HCT116 (cell line): ENCODE data around the gene CCL13. TPM values are rescaled to one million over a fixed set of nuclear protein-coding genes. Genes with fewer than 3 reads are reported as not detected.

ENCODE experiments used
- ATAC-seq: fragments of 200-7000 bp; cut with Tn5 transposase; 2 replicates; pipeline ENCODE4 v1.9.1; 2020; ENCODE audit warnings: mild to moderate bottlenecking, moderate library complexity
- BruUV-seq: library from RNA; stranded (reverse); fragments of 400-500 nt; replicated peaks from 2 replicates; lab custom pipeline; 2021; lab: Mats Ljungman, UMichigan
- CTCF ChIA-PET: fragments of 300-600 bp; sonication (Branson Sonifier 250); formaldehyde crosslinking; loops from one replicate; lab custom pipeline; 2021; ENCODE audit warnings: antibody characterized with exemption; lab: Charles Lee
- POLR2A ChIA-PET: fragments of 300-600, 350-600 bp; sonication (Branson Sonifier 250); formaldehyde crosslinking; loops from one replicate; lab custom pipeline; 2021; ENCODE audit warnings: antibody characterized with exemption; lab: Charles Lee
- RAD21 ChIA-PET, 2 experiments: fragments of 300-600 bp; sonication (Branson Sonifier 250); formaldehyde crosslinking; loops; one replicate each; lab custom pipeline; 2023; ENCODE audit warnings: low total read pairs in 2 of 2; ENCODE audit not compliant: uncharacterized antibody in 2 of 2, unreplicated experiment in 2 of 2, low non-redundant PET in 1 of 2; lab: Charles Lee
- DNase-seq: peaks from one replicate; pipeline ENCODE4 v3.0.0-alpha.2; 2010; ENCODE audit warnings: low read depth, low spot score
- H2AFZ ChIP-seq: fragments of 200-600 bp; shearing (Covaris generic), sonication (generic); 2 replicates; pipeline ENCODE4 v1.6.1; 2017; ENCODE audit warnings: low read depth, mixed run types, mixed read lengths, antibody characterized with exemption, low read length; ENCODE audit not compliant: poor library complexity, severe bottlenecking
- H3K27ac ChIP-seq: 2 replicates; pipeline ENCODE4 v1.5.1; 2012; ENCODE audit warnings: low read depth, low read length
- H3K27me3 ChIP-seq: fragments of 200-600 bp; sonication (generic); 2 replicates; pipeline ENCODE4 v1.6.1; 2016; ENCODE audit warnings: mixed run types, low read length, mixed read lengths; ENCODE audit not compliant: insufficient read depth
- H3K36me3 ChIP-seq, 2 experiments: fragments of 200-500 bp in 1 of 2; fragments of 200-600 bp in 1 of 2; sonication (Bioruptor generic) in 1 of 2; sonication (generic) in 1 of 2; 2 replicates each; pipeline versions ENCODE4 v1.5.1 to v1.6.1; 2014 to 2016; ENCODE audit warnings: low read length in 2 of 2, inconsistent platforms in 1 of 2, mixed read lengths in 1 of 2, mixed run types in 1 of 2; ENCODE audit not compliant: insufficient read depth in 2 of 2, control insufficient read depth in 1 of 2
- H3K4me1 ChIP-seq, 2 experiments: fragments of 200-600 bp in 1 of 2; sonication (generic) in 1 of 2; 2 replicates each; pipeline versions ENCODE4 v1.5.1 to v1.6.1; 2012 to 2017; ENCODE audit warnings: low read length in 2 of 2, inconsistent platforms in 1 of 2, mild to moderate bottlenecking in 1 of 2, mixed read lengths in 1 of 2, mixed run types in 1 of 2, moderate library complexity in 1 of 2; ENCODE audit not compliant: insufficient read depth in 2 of 2, control insufficient read depth in 1 of 2
- H3K4me2 ChIP-seq: fragments of 200-600 bp; sonication (generic); 2 replicates; pipeline ENCODE4 v1.6.1; 2017; ENCODE audit warnings: mixed run types, low read length, mixed read lengths
- H3K4me3 ChIP-seq, 2 experiments: fragments of 200-600 bp in 1 of 2; sonication (generic) in 1 of 2; replicated peaks in 1 of 2; 2 replicates each; pipeline ENCODE4 v1.5.1; 2011 to 2016; ENCODE audit warnings: low read length in 2 of 2, control low read depth in 1 of 2, low read depth in 1 of 2, mild to moderate bottlenecking in 1 of 2, mixed read lengths in 1 of 2, mixed run types in 1 of 2
- H3K79me2 ChIP-seq: fragments of 200-600 bp; sonication (generic); 2 replicates; pipeline ENCODE4 v1.6.1; 2017; ENCODE audit warnings: mild to moderate bottlenecking, mixed run types, low read length, moderate library complexity, mixed read lengths; ENCODE audit not compliant: insufficient read depth
- H3K9ac ChIP-seq: fragments of 200-600 bp; sonication (generic); 2 replicates; pipeline ENCODE4 v1.6.1; 2016; ENCODE audit warnings: low read length, mixed read lengths
- H3K9me2 ChIP-seq: fragments of 200-600 bp; sonication (generic), shearing (Covaris generic); 2 replicates; pipeline ENCODE4 v1.6.1; 2017; ENCODE audit warnings: mixed run types, mild to moderate bottlenecking, moderate library complexity; ENCODE audit not compliant: insufficient read depth
- H3K9me3 ChIP-seq, 2 experiments: fragments of 200-500 bp in 1 of 2; fragments of 200-600 bp in 1 of 2; sonication (Bioruptor generic) in 1 of 2; sonication (generic) in 1 of 2; 2 replicates each; pipeline ENCODE4 v1.6.1; 2014 to 2017; ENCODE audit warnings: low read length in 2 of 2, mixed read lengths in 2 of 2, inconsistent platforms in 1 of 2, low read depth in 1 of 2, mild to moderate bottlenecking in 1 of 2, mixed run types in 1 of 2, moderate library complexity in 1 of 2; ENCODE audit not compliant: control insufficient read depth in 1 of 2, insufficient read depth in 1 of 2
- H4K20me1 ChIP-seq: fragments of 200-600 bp; sonication (generic), shearing (Covaris generic); 2 replicates; pipeline ENCODE4 v1.6.1; 2017; ENCODE audit warnings: mixed run types, mild to moderate bottlenecking, moderate library complexity; ENCODE audit not compliant: insufficient read depth
- CEBPB ChIP-seq: IDR thresholded peaks from 2 replicates; pipeline ENCODE4 v1.6.1; 2012; ENCODE audit warnings: low read depth
- EGR1 ChIP-seq: IDR thresholded peaks from 2 replicates; pipeline ENCODE4 v1.6.1; 2012; ENCODE audit warnings: low read depth
- EZH2 ChIP-seq: fragments of 200-600 bp; sonication (generic); IDR thresholded peaks from 2 replicates; pipeline ENCODE4 v1.6.1; 2017; ENCODE audit warnings: antibody characterized with exemption, mixed run types
- EZH2phosphoT487 ChIP-seq: fragments of 200-600 bp; IDR thresholded peaks from 2 replicates; pipeline ENCODE4 v1.6.1; 2018; ENCODE audit warnings: antibody characterized with exemption, borderline replicate concordance
- FOSL1 ChIP-seq: IDR thresholded peaks from 2 replicates; pipeline ENCODE4 v1.6.1; 2012; ENCODE audit warnings: low read depth
- JUND ChIP-seq: IDR thresholded peaks from 2 replicates; pipeline ENCODE4 v1.6.1; 2012
- RAD21 ChIP-seq: IDR thresholded peaks from 2 replicates; pipeline ENCODE4 v1.6.1; 2012; ENCODE audit warnings: low read depth, mild to moderate bottlenecking
- SIN3A ChIP-seq: IDR thresholded peaks from 2 replicates; pipeline ENCODE4 v1.6.1; 2012; ENCODE audit warnings: low read depth
- SP1 ChIP-seq: IDR thresholded peaks from 2 replicates; pipeline ENCODE4 v1.6.1; 2012; ENCODE audit warnings: low read depth
- YY1 ChIP-seq: IDR thresholded peaks from 2 replicates; pipeline ENCODE4 v1.6.1; 2011; ENCODE audit warnings: low read length, low read depth, moderate library complexity, mild to moderate bottlenecking; ENCODE audit not compliant: insufficient replicate concordance; ENCODE audit errors: extremely low read depth
- ZFX ChIP-seq: fragments of 450-650 bp; IDR thresholded peaks from 2 replicates; pipeline ENCODE4 v1.6.1; 2017
- intact Hi-C: fragments of 100-400 bp; cut with micrococcal nuclease; formaldehyde crosslinking; loops from 2 replicates; pipeline ENCODE4 v1.10.0; 2022
- total RNA-seq: library from RNA; stranded (reverse); gene quantifications from one replicate; pipeline ENCODE4 v1.2.1, GENCODE V29; 2021; ENCODE audit not compliant: unreplicated experiment
- TF ChIP-seq, protein P1 (sequence below): IDR thresholded peaks from 2 replicates; pipeline ENCODE4 v1.6.1; 2012; ENCODE audit warnings: low read depth
- TF ChIP-seq, protein P2 (sequence below), 3 experiments: fragments of 200-600 bp in 1 of 3; sonication (generic) in 1 of 3; IDR thresholded peaks in 2 of 3; conservative IDR thresholded peaks in 1 of 3; 2 replicates each; pipeline ENCODE4 v1.5.1; 2012 to 2017; ENCODE audit warnings: low read depth in 2 of 3, low read length in 2 of 3, antibody characterized with exemption in 1 of 3, borderline replicate concordance in 1 of 3, control low read depth in 1 of 3, mild to moderate bottlenecking in 1 of 3, mixed read lengths in 1 of 3, mixed run types in 1 of 3, moderate library complexity in 1 of 3; ENCODE audit not compliant: insufficient read depth in 1 of 3
- TF ChIP-seq, protein P3 (sequence below): IDR thresholded peaks from 2 replicates; pipeline ENCODE4 v1.6.1; 2011; ENCODE audit warnings: mild to moderate bottlenecking, low read length, moderate library complexity; ENCODE audit not compliant: insufficient replicate concordance; ENCODE audit errors: extremely low read depth

CCL13 gene
- total RNA-seq, 1 experiment from 2014 or later = not detected

DNA sequence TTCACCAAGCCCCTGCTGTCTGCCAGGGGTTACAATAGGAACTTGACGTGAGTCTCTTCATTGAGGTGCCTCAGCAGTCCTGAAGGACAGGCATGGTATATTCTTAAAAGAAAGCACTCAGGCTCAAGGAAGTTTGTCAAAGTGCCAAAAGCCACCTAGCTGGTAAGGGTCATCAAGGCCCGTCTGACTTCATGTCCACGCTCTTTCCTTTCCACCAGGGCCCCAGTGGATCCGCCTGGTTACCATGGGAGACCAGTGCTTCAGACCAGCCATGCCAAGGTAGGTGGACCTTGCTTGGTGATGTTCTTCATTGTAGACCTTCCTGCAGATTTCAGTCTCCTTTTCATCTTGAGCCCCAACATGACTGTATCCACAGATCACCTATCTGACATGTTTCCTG is 34.4 kb downstream of the CCL13 start:
- ATAC-seq (no peak), DNase-seq (no peak)
- Histone ChIP-seq H3K4me3 (no peak overlapping the region), H3K36me3 (no peaks in the 10 kb centered on the region), H3K27me3 (peaks cover 50% of the 10 kb centered on the region), H3K27ac (no peak overlapping the region), H4K20me1 (no peaks in the 10 kb centered on the region), H3K9ac (no peak overlapping the region), H3K4me2 (no peak overlapping the region), H3K4me1 (no peaks in the 10 kb centered on the region), H3K9me2 (no peaks in the 10 kb centered on the region), H3K9me3 (no peaks in the 10 kb centered on the region), H3K79me2 (no peaks in the 10 kb centered on the region), H2AFZ (no peak overlapping the region)
- TF ChIP-seq YY1 (no peak), SP1 (no peak), ZFX (no peak), FOSL1 (no peak), CEBPB (no peak), SIN3A (no peak), EZH2phosphoT487 (no peak), EGR1 (no peak), JUND (no peak), RAD21 (no peak), EZH2 (no peak)
- TF ChIP-seq, protein P1, sequence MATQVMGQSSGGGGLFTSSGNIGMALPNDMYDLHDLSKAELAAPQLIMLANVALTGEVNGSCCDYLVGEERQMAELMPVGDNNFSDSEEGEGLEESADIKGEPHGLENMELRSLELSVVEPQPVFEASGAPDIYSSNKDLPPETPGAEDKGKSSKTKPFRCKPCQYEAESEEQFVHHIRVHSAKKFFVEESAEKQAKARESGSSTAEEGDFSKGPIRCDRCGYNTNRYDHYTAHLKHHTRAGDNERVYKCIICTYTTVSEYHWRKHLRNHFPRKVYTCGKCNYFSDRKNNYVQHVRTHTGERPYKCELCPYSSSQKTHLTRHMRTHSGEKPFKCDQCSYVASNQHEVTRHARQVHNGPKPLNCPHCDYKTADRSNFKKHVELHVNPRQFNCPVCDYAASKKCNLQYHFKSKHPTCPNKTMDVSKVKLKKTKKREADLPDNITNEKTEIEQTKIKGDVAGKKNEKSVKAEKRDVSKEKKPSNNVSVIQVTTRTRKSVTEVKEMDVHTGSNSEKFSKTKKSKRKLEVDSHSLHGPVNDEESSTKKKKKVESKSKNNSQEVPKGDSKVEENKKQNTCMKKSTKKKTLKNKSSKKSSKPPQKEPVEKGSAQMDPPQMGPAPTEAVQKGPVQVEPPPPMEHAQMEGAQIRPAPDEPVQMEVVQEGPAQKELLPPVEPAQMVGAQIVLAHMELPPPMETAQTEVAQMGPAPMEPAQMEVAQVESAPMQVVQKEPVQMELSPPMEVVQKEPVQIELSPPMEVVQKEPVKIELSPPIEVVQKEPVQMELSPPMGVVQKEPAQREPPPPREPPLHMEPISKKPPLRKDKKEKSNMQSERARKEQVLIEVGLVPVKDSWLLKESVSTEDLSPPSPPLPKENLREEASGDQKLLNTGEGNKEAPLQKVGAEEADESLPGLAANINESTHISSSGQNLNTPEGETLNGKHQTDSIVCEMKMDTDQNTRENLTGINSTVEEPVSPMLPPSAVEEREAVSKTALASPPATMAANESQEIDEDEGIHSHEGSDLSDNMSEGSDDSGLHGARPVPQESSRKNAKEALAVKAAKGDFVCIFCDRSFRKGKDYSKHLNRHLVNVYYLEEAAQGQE = no peak
- TF ChIP-seq, protein P2, sequence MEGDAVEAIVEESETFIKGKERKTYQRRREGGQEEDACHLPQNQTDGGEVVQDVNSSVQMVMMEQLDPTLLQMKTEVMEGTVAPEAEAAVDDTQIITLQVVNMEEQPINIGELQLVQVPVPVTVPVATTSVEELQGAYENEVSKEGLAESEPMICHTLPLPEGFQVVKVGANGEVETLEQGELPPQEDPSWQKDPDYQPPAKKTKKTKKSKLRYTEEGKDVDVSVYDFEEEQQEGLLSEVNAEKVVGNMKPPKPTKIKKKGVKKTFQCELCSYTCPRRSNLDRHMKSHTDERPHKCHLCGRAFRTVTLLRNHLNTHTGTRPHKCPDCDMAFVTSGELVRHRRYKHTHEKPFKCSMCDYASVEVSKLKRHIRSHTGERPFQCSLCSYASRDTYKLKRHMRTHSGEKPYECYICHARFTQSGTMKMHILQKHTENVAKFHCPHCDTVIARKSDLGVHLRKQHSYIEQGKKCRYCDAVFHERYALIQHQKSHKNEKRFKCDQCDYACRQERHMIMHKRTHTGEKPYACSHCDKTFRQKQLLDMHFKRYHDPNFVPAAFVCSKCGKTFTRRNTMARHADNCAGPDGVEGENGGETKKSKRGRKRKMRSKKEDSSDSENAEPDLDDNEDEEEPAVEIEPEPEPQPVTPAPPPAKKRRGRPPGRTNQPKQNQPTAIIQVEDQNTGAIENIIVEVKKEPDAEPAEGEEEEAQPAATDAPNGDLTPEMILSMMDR (IDR thresholded peaks at IDR 0.05 in 2 of 3, conservative IDR thresholded peaks at IDR 0.05 in 1 of 3; ENCODE audit: borderline replicate concordance in 1 of 3, insufficient read depth in 1 of 3, low read depth in 2 of 3, low read length in 2 of 3) = no peak
- TF ChIP-seq, protein P3, sequence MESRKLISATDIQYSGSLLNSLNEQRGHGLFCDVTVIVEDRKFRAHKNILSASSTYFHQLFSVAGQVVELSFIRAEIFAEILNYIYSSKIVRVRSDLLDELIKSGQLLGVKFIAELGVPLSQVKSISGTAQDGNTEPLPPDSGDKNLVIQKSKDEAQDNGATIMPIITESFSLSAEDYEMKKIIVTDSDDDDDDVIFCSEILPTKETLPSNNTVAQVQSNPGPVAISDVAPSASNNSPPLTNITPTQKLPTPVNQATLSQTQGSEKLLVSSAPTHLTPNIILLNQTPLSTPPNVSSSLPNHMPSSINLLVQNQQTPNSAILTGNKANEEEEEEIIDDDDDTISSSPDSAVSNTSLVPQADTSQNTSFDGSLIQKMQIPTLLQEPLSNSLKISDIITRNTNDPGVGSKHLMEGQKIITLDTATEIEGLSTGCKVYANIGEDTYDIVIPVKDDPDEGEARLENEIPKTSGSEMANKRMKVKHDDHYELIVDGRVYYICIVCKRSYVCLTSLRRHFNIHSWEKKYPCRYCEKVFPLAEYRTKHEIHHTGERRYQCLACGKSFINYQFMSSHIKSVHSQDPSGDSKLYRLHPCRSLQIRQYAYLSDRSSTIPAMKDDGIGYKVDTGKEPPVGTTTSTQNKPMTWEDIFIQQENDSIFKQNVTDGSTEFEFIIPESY = no peak
- intact Hi-C loops = no loop called here
- CTCF ChIA-PET = no interaction called here
- POLR2A ChIA-PET = no interaction called here
- no TSS peak for BruUV-seq
- RAD21 ChIA-PET = no interaction called here
